H9 (cell line): Measurements from ENCODE around the gene NOP9. TPM values are rescaled to one million over a fixed set of nuclear protein-coding genes. Genes with fewer than 3 reads are reported as not detected.

Experiments used
- DNase-seq: peaks from one replicate; pipeline ENCODE4 v3.0.0-alpha.2; 2017
- H2AFZ ChIP-seq: one replicate; pipeline ENCODE4 v1.6.1; 2013; ENCODE audit warnings: mild to moderate bottlenecking, low read length, control low read depth, moderate library complexity
- H2AK5ac ChIP-seq: 2 replicates; pipeline ENCODE4 v1.6.1; 2013; ENCODE audit warnings: low read length, control low read depth, mixed read lengths; ENCODE audit not compliant: insufficient read length
- H2BK120ac ChIP-seq: one replicate; pipeline ENCODE4 v1.6.1; 2013; ENCODE audit warnings: low read depth, mild to moderate bottlenecking, low read length, control low read depth, inconsistent platforms; ENCODE audit not compliant: poor library complexity, severe bottlenecking
- H2BK12ac ChIP-seq: 2 replicates; pipeline ENCODE4 v1.6.1; 2013; ENCODE audit warnings: low read length, control low read depth, mixed read lengths, low read depth; ENCODE audit not compliant: insufficient read length
- H2BK15ac ChIP-seq: 2 replicates; pipeline ENCODE4 v1.6.1; 2013; ENCODE audit warnings: low read depth, low read length, control low read depth
- H2BK20ac ChIP-seq: one replicate; pipeline ENCODE4 v1.6.1; 2013; ENCODE audit warnings: low read depth, mild to moderate bottlenecking, low read length, control low read depth, inconsistent platforms; ENCODE audit not compliant: poor library complexity, severe bottlenecking
- H2BK5ac ChIP-seq: 2 replicates; pipeline ENCODE4 v1.6.1; 2013; ENCODE audit warnings: low read length, control low read depth, mixed read lengths; ENCODE audit not compliant: insufficient read length
- H3K14ac ChIP-seq: 2 replicates; pipeline ENCODE4 v1.6.1; 2013; ENCODE audit warnings: low read length, control low read depth; ENCODE audit not compliant: insufficient read depth
- H3K18ac ChIP-seq: 2 replicates; pipeline ENCODE4 v1.6.1; 2013; ENCODE audit warnings: low read depth, mild to moderate bottlenecking, mixed read lengths, low read length, control low read depth; ENCODE audit not compliant: insufficient read length
- H3K23ac ChIP-seq: 2 replicates; pipeline ENCODE4 v1.6.1; 2013; ENCODE audit warnings: low read length, control low read depth, mixed read lengths, low read depth; ENCODE audit not compliant: insufficient read length
- H3K23me2 ChIP-seq: 2 replicates; pipeline ENCODE4 v1.6.1; 2013; ENCODE audit warnings: low read depth, mild to moderate bottlenecking, mixed read lengths, low read length, control low read depth; ENCODE audit not compliant: insufficient read length, poor library complexity, severe bottlenecking
- H3K27ac ChIP-seq: 2 replicates; pipeline ENCODE4 v1.5.1; 2013; ENCODE audit warnings: low read length, control low read depth, mixed read lengths, low read depth; ENCODE audit not compliant: insufficient read length
- H3K27me3 ChIP-seq: 2 replicates; pipeline ENCODE4 v1.6.1; 2013; ENCODE audit warnings: low read length, control low read depth, inconsistent platforms; ENCODE audit not compliant: insufficient read depth
- H3K4ac ChIP-seq: 2 replicates; pipeline ENCODE4 v1.6.1; 2013; ENCODE audit warnings: low read depth, mild to moderate bottlenecking, control low read depth, inconsistent platforms, low read length, moderate library complexity
- H3K4me1 ChIP-seq: 2 replicates; pipeline ENCODE4 v1.6.1; 2013; ENCODE audit warnings: low read length, control low read depth, inconsistent platforms; ENCODE audit not compliant: insufficient read depth
- H3K4me2 ChIP-seq: 2 replicates; pipeline ENCODE4 v1.6.1; 2013; ENCODE audit warnings: low read length, control low read depth, mixed read lengths; ENCODE audit not compliant: insufficient read length, insufficient read depth
- H3K56ac ChIP-seq: 2 replicates; pipeline ENCODE4 v1.6.1; 2013; ENCODE audit warnings: low read depth, mild to moderate bottlenecking, mixed read lengths, low read length, control low read depth; ENCODE audit not compliant: insufficient read length
- H3K79me1 ChIP-seq: 2 replicates; pipeline ENCODE4 v1.6.1; 2013; ENCODE audit warnings: low read depth, mild to moderate bottlenecking, moderate library complexity, low read length, control low read depth, inconsistent platforms; ENCODE audit not compliant: insufficient read depth, poor library complexity, severe bottlenecking
- H3K79me2 ChIP-seq: 2 replicates; pipeline ENCODE4 v1.6.1; 2013; ENCODE audit warnings: low read length, control low read depth, inconsistent platforms; ENCODE audit not compliant: insufficient read depth
- H3K9ac ChIP-seq: 2 replicates; pipeline ENCODE4 v1.6.1; 2013; ENCODE audit warnings: low read length, control low read depth, mixed read lengths; ENCODE audit not compliant: insufficient read length; ENCODE audit errors: extremely low read depth
- H3K9me3 ChIP-seq: one replicate; pipeline ENCODE4 v1.6.1; 2013; ENCODE audit warnings: low read depth, low read length, inconsistent platforms; ENCODE audit not compliant: control insufficient read depth
- H3T11ph ChIP-seq: one replicate; pipeline ENCODE4 v1.6.1; 2013; ENCODE audit warnings: mild to moderate bottlenecking, low read length, control low read depth, inconsistent platforms
- H4K20me1 ChIP-seq: one replicate; pipeline ENCODE4 v1.6.1; 2013; ENCODE audit not compliant: control insufficient read depth, insufficient read length, insufficient read depth
- H4K5ac ChIP-seq: 2 replicates; pipeline ENCODE4 v1.6.1; 2013; ENCODE audit warnings: low read depth, mild to moderate bottlenecking, mixed read lengths, low read length, control low read depth; ENCODE audit not compliant: insufficient read length
- H4K8ac ChIP-seq: replicated peaks from 2 replicates; pipeline ENCODE4 v1.6.1; 2013; ENCODE audit warnings: low read length, control low read depth, mixed read lengths, low read depth; ENCODE audit not compliant: insufficient read length
- H4K91ac ChIP-seq: 2 replicates; pipeline ENCODE4 v1.6.1; 2013; ENCODE audit warnings: low read depth, mild to moderate bottlenecking, moderate library complexity, mixed read lengths, low read length, control low read depth; ENCODE audit not compliant: insufficient read length
- H3K27ac Mint-ChIP-seq, 3 experiments: 2 replicates in 2 of 3; 3 replicates in 1 of 3; pipeline ENCODE4 v1.8.0; 2020 to 2021; ENCODE audit warnings: mixed read lengths in 3 of 3, mild to moderate bottlenecking in 1 of 3, moderate library complexity in 1 of 3
- H3K27me3 Mint-ChIP-seq: 2 replicates; pipeline ENCODE4 v1.8.0; 2021; ENCODE audit warnings: low read depth, mild to moderate bottlenecking, moderate library complexity, mixed read lengths
- H3K36me3 Mint-ChIP-seq, 3 experiments: 2 replicates in 2 of 3; 3 replicates in 1 of 3; pipeline ENCODE4 v1.8.0; 2020 to 2021; ENCODE audit warnings: low read depth in 3 of 3, mixed read lengths in 3 of 3; ENCODE audit not compliant: insufficient read depth in 1 of 3
- H3K4me1 Mint-ChIP-seq, 2 experiments: 2 replicates each; pipeline ENCODE4 v1.8.0; 2020; ENCODE audit warnings: mixed read lengths in 2 of 2
- H3K4me3 Mint-ChIP-seq, 2 experiments: 2 replicates in 1 of 2; 3 replicates in 1 of 2; pipeline ENCODE4 v1.8.0; 2020 to 2021; ENCODE audit warnings: mild to moderate bottlenecking in 2 of 2, mixed read lengths in 2 of 2, moderate library complexity in 1 of 2
- H3K9me3 Mint-ChIP-seq, 2 experiments: 2 replicates in 1 of 2; 3 replicates in 1 of 2; pipeline ENCODE4 v1.8.0; 2020; ENCODE audit warnings: mild to moderate bottlenecking in 2 of 2, mixed read lengths in 2 of 2, moderate library complexity in 1 of 2
- WGBS: extraction: QIAGEN DNeasy Blood & Tissue Kit; methylation state at CpG from one replicate; pipeline ENCODE4 v1.1.7; 2013; ENCODE audit warnings: missing lambda C conversion rate, low lambda C conversion rate, mixed read lengths; ENCODE audit not compliant: insufficient read length; ENCODE audit errors: extremely low coverage; 5-methylcytosine and 5-hydroxymethylcytosine counted together
- total RNA-seq: library from RNA; stranded (reverse); gene quantifications from 2 replicates; pipeline ENCODE4 v1.2.1, GENCODE V29; 2021
- TF ChIP-seq, protein P1 (sequence below): fragments of 200-600 bp; sonication (generic); conservative IDR thresholded peaks from 3 replicates; pipeline ENCODE4 v1.8.0; 2021; ENCODE audit warnings: antibody characterized with exemption, mild to moderate bottlenecking

NOP9 gene
- total RNA-seq, 1 experiment from 2014 or later = 34.7 TPM

- H3K9me3 Mint-ChIP-seq = no peaks in the 10 kb centered on the region
- no peak overlapping the region for H3T11ph ChIP-seq
- no peak for DNase-seq
- H3K4ac ChIP-seq = no peak overlapping the region
- no peak overlapping the region for H3K56ac ChIP-seq
- no peak overlapping the region for H3K4me2 ChIP-seq
- peak overlapping the region in 1 of 3 experiments; percentile 75; a peak in 2 of 7 replicates for H3K27ac Mint-ChIP-seq
- no peaks in the 10 kb centered on the region; the same call in 1 of the 2 replicates for H3K27me3 Mint-ChIP-seq
- H3K79me1 ChIP-seq = no peaks in the 10 kb centered on the region
- H3K23me2 ChIP-seq = no peaks in the 10 kb centered on the region
- H3K27me3 ChIP-seq = no peaks in the 10 kb centered on the region
- no peak overlapping the region for H4K8ac ChIP-seq
- H2BK120ac ChIP-seq = no peak overlapping the region
- peaks cover 3 to 19% (median 14%) of the 10 kb centered on the region in 3 experiments; a peak in 5 of 7 replicates for H3K36me3 Mint-ChIP-seq
- H2AK5ac ChIP-seq = no peak overlapping the region
- H3K4me1 ChIP-seq = no peaks in the 10 kb centered on the region
- H3K4me3 Mint-ChIP-seq = 0 out of 5 replicates have a peak overlapping the region, but pooled peaks of 1 of the 2 experiments have one; percentile 14
- no peak overlapping the region for H4K5ac ChIP-seq
- H3K18ac ChIP-seq = no peak overlapping the region
- H2BK5ac ChIP-seq = no peak overlapping the region
- H2BK15ac ChIP-seq = no peak overlapping the region
- no peak overlapping the region for H3K14ac ChIP-seq
- no peak overlapping the region for H2BK12ac ChIP-seq
- TF ChIP-seq, protein P1, sequence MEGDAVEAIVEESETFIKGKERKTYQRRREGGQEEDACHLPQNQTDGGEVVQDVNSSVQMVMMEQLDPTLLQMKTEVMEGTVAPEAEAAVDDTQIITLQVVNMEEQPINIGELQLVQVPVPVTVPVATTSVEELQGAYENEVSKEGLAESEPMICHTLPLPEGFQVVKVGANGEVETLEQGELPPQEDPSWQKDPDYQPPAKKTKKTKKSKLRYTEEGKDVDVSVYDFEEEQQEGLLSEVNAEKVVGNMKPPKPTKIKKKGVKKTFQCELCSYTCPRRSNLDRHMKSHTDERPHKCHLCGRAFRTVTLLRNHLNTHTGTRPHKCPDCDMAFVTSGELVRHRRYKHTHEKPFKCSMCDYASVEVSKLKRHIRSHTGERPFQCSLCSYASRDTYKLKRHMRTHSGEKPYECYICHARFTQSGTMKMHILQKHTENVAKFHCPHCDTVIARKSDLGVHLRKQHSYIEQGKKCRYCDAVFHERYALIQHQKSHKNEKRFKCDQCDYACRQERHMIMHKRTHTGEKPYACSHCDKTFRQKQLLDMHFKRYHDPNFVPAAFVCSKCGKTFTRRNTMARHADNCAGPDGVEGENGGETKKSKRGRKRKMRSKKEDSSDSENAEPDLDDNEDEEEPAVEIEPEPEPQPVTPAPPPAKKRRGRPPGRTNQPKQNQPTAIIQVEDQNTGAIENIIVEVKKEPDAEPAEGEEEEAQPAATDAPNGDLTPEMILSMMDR = no peak
- no CpG with 5 or more reads among the region's 6 CpGs for WGBS
- no peak overlapping the region for H3K23ac ChIP-seq
- no peak overlapping the region for H3K9ac ChIP-seq
- no peaks in the 10 kb centered on the region for H3K79me2 ChIP-seq
- no peaks in the 10 kb centered on the region for H3K9me3 ChIP-seq
- H4K91ac ChIP-seq = no peak overlapping the region
- no peak overlapping the region for H3K27ac ChIP-seq
- H3K4me1 Mint-ChIP-seq = no peaks in the 10 kb centered on the region; a peak in 1 of 4 replicates
- H2AFZ ChIP-seq = no peak overlapping the region
- no peaks in the 10 kb centered on the region for H4K20me1 ChIP-seq
- H2BK20ac ChIP-seq = no peak overlapping the region
These were observed 35.4 kb upstream of the NOP9 start for GRCh38 chr14:24264298-24264697.
